Stimulated activated CD4-positive, alpha-beta T cell treated with anti-CD3 and anti-CD28 coated beads, Interleukin-15, amount 100 ng/mL, for 48 hours (primary cell): ENCODE results near the gene CAPZB.
"Not testable (repeated sequence)": the region's sequence is repeated elsewhere in the genome, so short reads cannot be mapped to it uniquely, and the experiment has no call there.

ENCODE experiments used
- DNase-seq, 2 donors: peaks; one replicate each; pipeline ENCODE4 v3.0.0-alpha.2; 2020; ENCODE audit warnings: low read depth in 2 of 2

CAPZB gene

GRCh38 chr1:19497443-19497842 is 12.1 kb upstream of the CAPZB start:
- DNase-seq: not testable (repeated sequence)

GRCh38 chr1:19496527-19496874 is 11.2 kb upstream of the CAPZB start:
- no peak for DNase-seq

DNA sequence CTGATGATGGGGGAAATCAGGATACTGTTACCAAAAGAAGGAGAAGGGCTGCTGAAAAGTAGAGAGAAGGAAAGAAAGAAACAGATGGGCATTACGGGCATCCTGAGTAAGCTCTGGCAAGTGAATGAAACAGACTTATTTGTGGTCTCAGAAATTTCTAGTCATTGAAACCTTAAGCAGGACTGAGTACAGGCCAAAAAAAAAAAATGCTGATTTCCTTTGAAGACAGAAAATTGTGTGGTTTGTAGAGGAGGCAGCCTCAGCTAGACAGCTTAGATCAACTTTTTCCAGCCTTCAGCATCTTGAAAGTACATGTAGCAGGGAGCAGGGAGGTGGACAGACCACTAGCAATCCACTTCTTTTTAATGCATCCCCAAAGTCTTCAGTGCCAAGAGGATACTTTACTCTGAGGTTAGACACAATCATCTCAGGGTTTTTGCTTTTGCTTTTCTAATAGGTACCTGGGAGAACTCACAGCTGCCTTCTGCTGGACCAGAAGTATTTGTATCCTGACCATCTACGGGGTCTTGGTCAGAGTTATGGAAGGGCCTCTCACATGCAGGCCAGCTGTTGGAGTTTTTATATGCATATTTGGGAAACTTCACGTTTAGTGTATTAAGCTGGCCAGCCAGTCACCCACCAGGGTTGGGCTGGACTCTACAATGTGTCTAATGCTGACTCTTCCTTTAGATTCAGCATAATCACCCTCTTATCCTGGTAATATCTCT is 10.6 kb upstream of the CAPZB start:
- no peak for DNase-seq

GRCh38 chr1:19495000-19495656 is 9.8 kb upstream of the CAPZB start:
- DNase-seq: no peak

- DNase-seq: no peak
Measured at GRCh38 chr1:19493547-19493946, 8.2 kb upstream of the CAPZB start.

DNA sequence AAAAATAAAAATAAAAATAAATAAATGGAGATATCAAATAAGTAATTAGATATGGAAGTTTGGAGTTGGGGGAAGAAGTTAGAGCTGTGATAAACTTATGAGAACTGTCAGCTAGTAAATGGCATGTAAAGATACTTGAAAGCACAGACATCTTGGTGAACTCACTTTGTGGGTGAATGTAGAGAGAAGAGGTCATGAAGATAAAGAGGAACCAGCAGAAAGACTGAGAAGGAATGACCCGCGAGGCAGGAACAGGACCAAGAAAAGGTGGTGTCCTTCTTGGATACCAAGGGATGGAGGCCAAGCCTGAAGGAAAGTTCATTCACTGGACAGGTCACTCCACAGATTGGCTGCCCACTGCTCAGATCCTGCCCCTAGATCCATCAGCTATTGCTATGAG is 4.7 kb upstream of the CAPZB start:
- no peak for DNase-seq

GRCh38 chr1:19488136-19488535 is 2.8 kb upstream of the CAPZB start:
- no peak for DNase-seq

- DNase-seq: no peak
Measured at GRCh38 chr1:19484798-19485361, 459 bp downstream of the CAPZB start.

DNA sequence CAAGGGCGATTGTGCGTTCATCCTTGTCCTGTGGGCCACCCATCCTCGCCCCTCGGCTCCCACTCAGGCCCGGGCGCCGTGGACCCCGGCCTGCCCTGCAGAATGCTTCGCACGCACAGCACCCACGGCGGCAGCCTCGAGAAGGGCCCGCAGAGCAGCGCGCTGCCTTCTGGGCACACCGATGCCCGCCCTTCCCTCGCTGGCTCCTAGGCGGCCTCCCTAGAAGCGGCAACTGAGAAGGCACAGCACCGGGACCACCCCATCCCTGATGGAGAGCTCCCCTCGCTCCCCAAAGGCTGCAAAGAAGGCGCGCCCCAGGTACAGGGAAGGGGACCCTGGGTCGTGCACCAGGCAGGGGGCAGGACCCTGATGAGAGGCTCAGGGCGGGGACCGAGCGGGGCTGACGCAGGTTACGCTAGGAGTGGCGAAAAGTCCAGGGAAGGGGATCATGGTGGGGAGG is 971 bp downstream of the CAPZB start:
- no peak for DNase-seq

DNA sequence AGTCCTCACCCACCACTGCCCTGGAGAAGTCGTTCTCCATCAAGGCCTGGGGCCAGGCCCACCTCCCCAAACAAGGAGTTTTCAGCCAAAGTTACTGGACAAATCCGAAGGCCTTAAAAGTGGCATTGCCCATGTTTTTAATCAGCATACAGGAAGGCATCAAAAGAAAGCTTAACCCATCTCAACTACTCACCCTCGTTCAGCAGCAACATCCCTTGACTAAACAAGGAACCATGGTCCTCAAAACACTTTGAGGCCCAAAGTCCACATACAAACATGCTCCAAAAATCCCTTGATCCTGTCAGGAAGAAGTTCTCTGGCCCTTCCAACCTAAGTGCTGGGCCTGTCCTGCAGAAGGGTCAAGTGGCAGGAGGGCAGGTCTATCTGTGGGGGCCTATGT is 1.6 kb downstream of the CAPZB start:
- DNase-seq: no peak

- DNase-seq: no peak
Measured at GRCh38 chr1:19483261-19483660, 2.1 kb downstream of the CAPZB start.

DNA sequence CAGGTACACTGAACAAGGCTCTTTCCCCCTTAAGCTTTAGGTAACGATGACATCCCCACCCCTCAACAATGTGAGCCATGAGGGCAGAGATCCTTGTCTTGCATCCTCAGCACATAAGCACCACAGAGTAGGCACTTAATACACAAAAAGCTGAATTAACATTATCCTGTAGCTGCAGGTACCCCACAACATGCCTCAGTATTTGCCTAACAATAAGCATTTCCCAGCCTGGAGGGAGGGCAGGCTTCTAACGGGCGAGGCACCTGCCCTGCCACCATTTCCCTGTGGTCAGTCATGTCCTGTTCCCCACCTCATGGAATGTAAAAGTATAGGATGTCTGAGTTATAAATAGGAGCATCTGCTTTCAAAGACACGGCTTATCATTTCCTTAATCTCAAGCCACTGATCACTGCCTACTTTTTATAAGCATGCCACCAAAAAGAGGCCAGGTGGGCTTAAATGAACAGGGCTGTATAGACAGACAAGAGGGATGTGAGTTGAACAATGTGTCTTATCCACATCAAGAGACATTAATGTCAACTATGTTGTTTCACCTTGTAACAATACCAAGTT is 3.4 kb downstream of the CAPZB start:
- DNase-seq: no peak

- no peak for DNase-seq
Measured at GRCh38 chr1:19480282-19480681, 5.1 kb downstream of the CAPZB start.

DNA sequence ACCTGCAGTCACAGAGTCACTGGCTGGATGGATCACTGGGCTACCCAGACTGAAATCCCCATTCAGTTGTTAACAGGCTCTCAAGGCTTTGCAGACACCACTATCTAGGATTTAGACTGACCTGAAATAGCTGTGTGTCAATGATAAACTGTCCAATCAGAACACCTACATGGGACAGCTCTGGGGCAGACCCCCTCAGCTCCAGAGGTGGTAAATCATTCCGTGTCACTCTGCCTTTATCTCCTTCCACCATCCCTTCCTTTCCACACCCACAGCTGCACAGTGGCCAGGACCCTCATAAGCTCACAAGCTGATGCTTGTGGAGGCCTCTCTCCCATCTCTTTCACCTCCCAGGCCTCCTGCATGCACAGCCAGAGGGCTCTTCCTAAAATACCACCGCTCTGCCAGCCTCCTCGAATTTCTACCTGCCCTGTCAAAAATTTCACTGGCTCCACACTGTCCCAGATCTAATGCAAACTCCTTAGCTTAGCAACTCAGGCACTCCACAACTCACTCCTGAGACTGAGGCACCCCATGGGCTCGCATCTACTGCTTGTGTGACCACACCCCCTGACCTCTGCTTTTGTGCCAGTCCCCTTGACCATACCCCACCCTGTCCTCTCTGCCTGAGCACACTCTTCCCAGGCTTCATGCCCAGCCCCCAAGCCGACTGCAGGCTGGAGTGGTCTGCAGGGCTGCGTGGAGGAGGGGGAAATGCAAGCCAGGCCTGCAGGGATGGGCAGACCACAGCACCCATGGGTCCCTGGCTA is 5.8 kb downstream of the CAPZB start:
- no peak for DNase-seq

DNA sequence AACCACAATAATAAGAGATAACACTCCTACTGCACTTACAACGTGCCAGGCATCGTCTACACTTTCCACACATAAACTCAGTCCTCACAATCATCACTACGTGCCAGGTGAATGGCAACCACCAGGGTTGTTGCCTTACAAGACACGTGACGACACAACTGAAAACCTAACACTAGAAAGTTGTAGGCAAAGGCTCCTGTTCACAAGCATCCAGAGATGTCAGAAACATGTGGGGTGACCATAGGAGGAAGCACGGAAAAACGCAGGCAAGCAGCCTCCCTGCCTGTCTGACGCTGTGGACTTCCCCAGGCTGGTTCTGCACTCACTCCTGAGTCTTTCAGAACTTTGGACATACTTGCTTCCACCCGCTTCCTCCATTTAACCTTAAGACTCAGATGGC is 7.0 kb downstream of the CAPZB start:
- no peak for DNase-seq

GRCh38 chr1:19477284-19478249 is 7.8 kb downstream of the CAPZB start:
- DNase-seq: no peak

DNA sequence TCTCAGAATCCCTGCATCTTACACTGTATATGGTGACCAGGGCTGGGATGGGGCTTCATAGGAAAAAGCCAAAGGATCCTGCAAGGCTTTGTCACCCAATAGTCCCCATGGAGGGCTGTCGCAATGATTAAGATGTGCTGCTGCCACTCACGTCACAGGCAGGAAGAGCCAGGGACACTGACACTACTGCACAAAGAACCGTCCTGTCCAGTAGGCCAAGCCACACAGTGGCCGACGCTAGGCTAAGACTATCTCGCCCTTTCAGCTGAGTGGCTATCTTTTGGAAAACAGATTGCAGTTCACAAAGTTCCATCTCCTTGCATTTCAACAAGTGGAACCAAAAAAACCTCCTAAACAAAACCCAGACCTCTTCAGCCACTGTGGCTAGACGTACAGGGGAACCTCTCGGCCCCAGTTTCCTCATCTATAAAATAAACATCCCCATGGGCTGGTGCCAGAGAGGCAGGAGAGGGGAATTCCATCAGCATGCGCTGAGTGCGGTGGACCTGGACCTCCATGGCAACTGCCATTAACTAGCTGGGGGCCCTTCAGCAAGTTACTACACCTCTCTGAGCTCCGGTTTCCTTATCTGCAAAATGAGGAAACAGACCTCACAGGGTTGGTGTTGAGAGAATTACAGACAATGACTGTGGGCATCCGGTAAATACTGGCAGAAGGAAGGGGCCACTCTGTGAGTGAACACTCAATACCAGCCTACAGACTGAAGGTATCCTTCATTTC is 8.7 kb downstream of the CAPZB start:
- DNase-seq: no peak

GRCh38 chr1:19475296-19475695 is 10.0 kb downstream of the CAPZB start:
- no peak for DNase-seq

DNA sequence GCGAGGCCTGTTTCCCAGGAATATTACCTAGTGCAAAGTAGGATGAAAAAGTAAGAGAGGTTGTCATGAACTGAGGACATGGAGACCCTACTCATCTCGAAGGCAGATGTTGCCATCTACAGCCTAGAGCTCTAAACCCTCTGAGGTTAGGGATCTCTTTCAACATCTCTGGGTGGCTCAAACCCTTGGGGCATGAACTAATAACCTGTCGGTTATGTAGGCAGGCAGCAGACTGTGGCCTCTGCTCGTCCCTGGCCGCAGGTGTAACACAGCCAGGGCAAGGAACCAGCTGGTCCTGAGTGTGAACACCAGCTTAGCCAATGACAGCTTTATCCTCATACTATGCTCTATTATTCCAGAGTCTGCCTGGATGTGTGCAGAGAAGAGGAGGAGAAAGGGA is 13.2 kb downstream of the CAPZB start:
- DNase-seq: no peak

DNA sequence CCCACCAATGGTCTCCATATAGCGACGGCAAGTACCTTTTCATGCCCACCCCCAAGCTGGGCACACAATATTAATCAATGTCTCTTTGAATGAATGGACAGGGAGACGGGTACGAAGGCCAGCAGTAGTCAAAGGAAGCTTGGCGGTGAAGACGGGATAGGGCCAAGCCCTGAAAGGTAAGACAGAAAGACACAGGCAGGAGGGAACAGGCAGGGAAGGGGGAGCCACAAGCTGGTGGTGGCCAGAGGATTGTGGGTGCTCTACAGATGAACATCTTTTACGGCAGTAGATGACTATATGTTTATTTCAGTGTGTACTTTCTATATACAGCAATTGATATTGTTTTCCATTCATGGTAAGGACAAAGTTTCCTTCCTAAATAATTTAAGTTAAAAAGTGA is 16.3 kb downstream of the CAPZB start:
- DNase-seq: no peak
